Esophagus (tissue), 2 donors: ENCODE data around the gene SLC39A11. TPM values are rescaled to one million over a fixed set of nuclear protein-coding genes. Genes with fewer than 3 reads are reported as not detected.

Experiments
- H3K27ac ChIP-seq, 2 donors: one replicate each; pipeline ENCODE4 v1.5.1; 2013; ENCODE audit warnings: low read depth in 2 of 2, mild to moderate bottlenecking in 2 of 2, inconsistent platforms in 1 of 2, low read length in 1 of 2, moderate library complexity in 1 of 2
- H3K27me3 ChIP-seq, 2 donors: one replicate each; pipeline ENCODE4 v1.6.1; 2013; ENCODE audit warnings: low read length in 2 of 2, control low read depth in 1 of 2, mild to moderate bottlenecking in 1 of 2; ENCODE audit not compliant: insufficient read depth in 2 of 2, control insufficient read depth in 1 of 2
- H3K36me3 ChIP-seq, 2 donors: one replicate each; pipeline ENCODE4 v1.6.1; 2013; ENCODE audit warnings: low read length in 1 of 2; ENCODE audit not compliant: control insufficient read depth in 2 of 2, insufficient read depth in 2 of 2
- H3K4me1 ChIP-seq, 2 donors: one replicate each; pipeline ENCODE4 v1.6.1; 2013; ENCODE audit warnings: low read length in 1 of 2; ENCODE audit not compliant: control insufficient read depth in 2 of 2, insufficient read depth in 2 of 2
- H3K4me3 ChIP-seq, 2 donors: one replicate each; pipeline ENCODE4 v1.5.1; 2013; ENCODE audit warnings: low read length in 2 of 2, mild to moderate bottlenecking in 2 of 2, low read depth in 1 of 2, moderate library complexity in 1 of 2
- H3K9me3 ChIP-seq, 2 donors: one replicate each; pipeline ENCODE4 v1.6.1; 2013; ENCODE audit warnings: mild to moderate bottlenecking in 2 of 2, low read depth in 1 of 2, low read length in 1 of 2, moderate library complexity in 1 of 2; ENCODE audit not compliant: control insufficient read depth in 2 of 2, insufficient read depth in 1 of 2
- WGBS, 2 donors: extraction: QIAGEN DNeasy Blood & Tissue Kit; methylation state at CpG; one replicate each; pipeline ENCODE4 v1.1.7; 2013; 5-methylcytosine and 5-hydroxymethylcytosine counted together
- polyA plus RNA-seq, 2 donors: library from polyadenylated mRNA; stranded (reverse); fragments of 200-250 nt; gene quantifications; one replicate each; pipeline ENCODE4 v1.2.3, GENCODE V29; 2013
- donor health status: healthy with polysubstance abuse.
- donor health status: Bipolar disorder and iron deficiency.

Gene SLC39A11
- polyA plus RNA-seq, 2 donors, result 10.6 to 11.7 TPM

- no peaks in the 10 kb centered on the region for H3K9me3 ChIP-seq
- peaks cover 0 to 6% of the 10 kb centered on the region in 2 donors for H3K4me1 ChIP-seq
- 86 to 88% methylated on average over 9 of the region's 9 CpGs for WGBS, 2 donors
- H3K27ac ChIP-seq, result no peak overlapping the region
- no peaks in the 10 kb centered on the region for H3K36me3 ChIP-seq
- no peak overlapping the region for H3K4me3 ChIP-seq
- no peaks in the 10 kb centered on the region for H3K27me3 ChIP-seq
These were observed 113.8 kb downstream of the SLC39A11 start for GRCh38 chr17:72978593-72979218.

- no peak overlapping the region for H3K4me3 ChIP-seq
- H3K4me1 ChIP-seq, result peaks cover 0 to 6% of the 10 kb centered on the region in 2 donors
- H3K27ac ChIP-seq, result no peak overlapping the region
- no peaks in the 10 kb centered on the region for H3K27me3 ChIP-seq
- WGBS, 2 donors, result 76 to 83% methylated on average over 20 of the region's 20 CpGs
- H3K36me3 ChIP-seq, result no peaks in the 10 kb centered on the region
- H3K9me3 ChIP-seq, result no peaks in the 10 kb centered on the region
These were observed 114.6 kb downstream of the SLC39A11 start for GRCh38 chr17:72977771-72978417.

- Histone ChIP-seq H3K27me3 (no peaks in the 10 kb centered on the region), H3K36me3 (no peaks in the 10 kb centered on the region), H3K27ac (no peak overlapping the region), H3K9me3 (no peaks in the 10 kb centered on the region), H3K4me1 (peaks cover 0 to 6% of the 10 kb centered on the region in 2 donors), H3K4me3 (no peak overlapping the region)
- 41 to 50% methylated on average over 12 of the region's 12 CpGs for WGBS, 2 donors
These were observed 115.3 kb downstream of the SLC39A11 start for GRCh38 chr17:72976971-72977770.

- Histone ChIP-seq H3K27me3 (no peaks in the 10 kb centered on the region), H3K36me3 (no peaks in the 10 kb centered on the region), H3K9me3 (no peaks in the 10 kb centered on the region), H3K27ac (no peak overlapping the region), H3K4me1 (peaks cover 0 to 6% of the 10 kb centered on the region in 2 donors), H3K4me3 (no peak overlapping the region)
- WGBS, 2 donors, result 99 to 100% methylated on average over 2 of the region's 2 CpGs
These were observed 117.0 kb downstream of the SLC39A11 start for GRCh38 chr17:72975509-72975908.

- no peak overlapping the region for H3K27ac ChIP-seq
- H3K4me3 ChIP-seq, result no peak overlapping the region
- no peaks in the 10 kb centered on the region for H3K9me3 ChIP-seq
- no peaks in the 10 kb centered on the region for H3K27me3 ChIP-seq
- no peaks in the 10 kb centered on the region for H3K36me3 ChIP-seq
- H3K4me1 ChIP-seq, result peaks cover 0 to 6% of the 10 kb centered on the region in 2 donors
- 84 to 85% methylated on average over 4 of the region's 4 CpGs for WGBS, 2 donors
These were observed 117.8 kb downstream of the SLC39A11 start for GRCh38 chr17:72974605-72975232.

GRCh38 chr17:72972263-72972951 lies 120.1 kb downstream of the SLC39A11 start:
- H3K36me3 ChIP-seq, result no peaks in the 10 kb centered on the region
- H3K27me3 ChIP-seq, result no peaks in the 10 kb centered on the region
- WGBS, 2 donors, result 83 to 92% methylated on average over 9 of the region's 9 CpGs
- H3K4me1 ChIP-seq, result peaks cover 0 to 5% of the 10 kb centered on the region in 2 donors
- no peak overlapping the region for H3K4me3 ChIP-seq
- no peak overlapping the region for H3K27ac ChIP-seq
- no peaks in the 10 kb centered on the region for H3K9me3 ChIP-seq

- H3K27me3 ChIP-seq, result no peaks in the 10 kb centered on the region
- no peaks in the 10 kb centered on the region for H3K4me1 ChIP-seq
- H3K27ac ChIP-seq, result no peak overlapping the region
- WGBS, 2 donors, result 87 to 89% methylated on average over 11 of the region's 11 CpGs
- H3K9me3 ChIP-seq, result no peaks in the 10 kb centered on the region
- H3K4me3 ChIP-seq, result no peak overlapping the region
- H3K36me3 ChIP-seq, result no peaks in the 10 kb centered on the region
These were observed 121.1 kb downstream of the SLC39A11 start for GRCh38 chr17:72971226-72971880.

- no peaks in the 10 kb centered on the region for H3K27me3 ChIP-seq
- H3K9me3 ChIP-seq, result no peaks in the 10 kb centered on the region
- no peak overlapping the region for H3K4me3 ChIP-seq
- WGBS, 2 donors, result 95 to 97% methylated on average over 10 of the region's 10 CpGs
- no peaks in the 10 kb centered on the region for H3K4me1 ChIP-seq
- H3K27ac ChIP-seq, result no peak overlapping the region
- no peaks in the 10 kb centered on the region for H3K36me3 ChIP-seq
These were observed 121.7 kb downstream of the SLC39A11 start for GRCh38 chr17:72970797-72971196.

GRCh38 chr17:72970246-72970645 lies 122.2 kb downstream of the SLC39A11 start:
- Histone ChIP-seq H3K9me3 (no peaks in the 10 kb centered on the region), H3K27ac (no peak overlapping the region), H3K4me3 (no peak overlapping the region), H3K27me3 (no peaks in the 10 kb centered on the region), H3K36me3 (no peaks in the 10 kb centered on the region), H3K4me1 (no peaks in the 10 kb centered on the region)
- 76 to 79% methylated on average over 5 of the region's 5 CpGs for WGBS, 2 donors
